ENCODE measurements around the gene WDR27.

The WDR27 gene

GRCh38 chr6:169626649-169627048 is 75.2 kb downstream of the WDR27 start:
- Histone ChIP-seq H3K4me3 (ENCODE audit: low read depth, low read length, poor library complexity, severe bottlenecking) (no peak overlapping the region), H3K4me2 (ENCODE audit: low read length) (no peak overlapping the region)
- TF ChIP-seq EZH2 (IDR thresholded peaks at IDR 0.05; ENCODE audit: borderline replicate concordance, low read length), result no peak
- no peak for TF ChIP-seq CTCF (IDR thresholded peaks at IDR 0.05; ENCODE audit: low read length)

GRCh38 chr6:169626169-169626568 is 75.7 kb downstream of the WDR27 start:
- H3K79me2 ChIP-seq (ENCODE audit: insufficient read depth, low read length), result no peaks in the 10 kb centered on the region
- TF ChIP-seq EZH2 (IDR thresholded peaks at IDR 0.05; ENCODE audit: borderline replicate concordance, low read length) (no peak), CTCF (IDR thresholded peaks at IDR 0.05; ENCODE audit: low read length) (no peak)
- no peak overlapping the region for H3K4me3 ChIP-seq (ENCODE audit: low read depth, low read length, poor library complexity, severe bottlenecking)
- no peaks in the 10 kb centered on the region for H3K9me3 ChIP-seq (ENCODE audit: low read length)
- no peak overlapping the region for H3K27ac ChIP-seq (ENCODE audit: low read depth, low read length, poor library complexity, severe bottlenecking)
- H3K4me2 ChIP-seq (ENCODE audit: low read length), result no peak overlapping the region
- H3K36me3 ChIP-seq (ENCODE audit: insufficient read depth, low read length), result peaks cover 17% of the 10 kb centered on the region
- H3K9me2 ChIP-seq (ENCODE audit: low read depth, low read length), result no peaks in the 10 kb centered on the region
- H4K20me1 ChIP-seq (ENCODE audit: insufficient read depth, low read length), result no peaks in the 10 kb centered on the region
- H3K9ac ChIP-seq (ENCODE audit: low read length), result no peak overlapping the region
- no peak overlapping the region for H2AFZ ChIP-seq (ENCODE audit: low read length)
- H3F3A ChIP-seq (ENCODE audit: insufficient read depth, low read length), result no peaks in the 10 kb centered on the region
- H3K4me1 ChIP-seq (ENCODE audit: insufficient read depth, low read length, severe bottlenecking), result no peaks in the 10 kb centered on the region
- no peaks in the 10 kb centered on the region for H3K27me3 ChIP-seq (ENCODE audit: insufficient read depth, low read length)

More at GRCh38 chr6:169626649-169627048, 75.2 kb downstream of the WDR27 start:
- H3K9ac ChIP-seq (ENCODE audit: low read length), result no peak overlapping the region
- H3K9me2 ChIP-seq (ENCODE audit: low read depth, low read length), result no peaks in the 10 kb centered on the region
- no peaks in the 10 kb centered on the region for H3K27me3 ChIP-seq (ENCODE audit: insufficient read depth, low read length)
- H3K9me3 ChIP-seq (ENCODE audit: low read length), result no peaks in the 10 kb centered on the region
- H4K20me1 ChIP-seq (ENCODE audit: insufficient read depth, low read length), result no peaks in the 10 kb centered on the region
- H3K36me3 ChIP-seq (ENCODE audit: insufficient read depth, low read length), result peaks cover 17% of the 10 kb centered on the region
- no peak overlapping the region for H2AFZ ChIP-seq (ENCODE audit: low read length)
- no peaks in the 10 kb centered on the region for H3K4me1 ChIP-seq (ENCODE audit: insufficient read depth, low read length, severe bottlenecking)
- H3F3A ChIP-seq (ENCODE audit: insufficient read depth, low read length), result no peaks in the 10 kb centered on the region
- H3K27ac ChIP-seq (ENCODE audit: low read depth, low read length, poor library complexity, severe bottlenecking), result no peak overlapping the region
- H3K79me2 ChIP-seq (ENCODE audit: insufficient read depth, low read length), result no peaks in the 10 kb centered on the region

- H4K20me1 ChIP-seq (ENCODE audit: insufficient read depth, low read length), result no peaks in the 10 kb centered on the region
- H3K4me1 ChIP-seq (ENCODE audit: insufficient read depth, low read length, severe bottlenecking), result no peaks in the 10 kb centered on the region
- H2AFZ ChIP-seq (ENCODE audit: low read length), result no peak overlapping the region
- no peaks in the 10 kb centered on the region for H3K9me3 ChIP-seq (ENCODE audit: low read length)
- no peak for TF ChIP-seq CTCF (IDR thresholded peaks at IDR 0.05; ENCODE audit: low read length)
- no peak for TF ChIP-seq EZH2 (IDR thresholded peaks at IDR 0.05; ENCODE audit: borderline replicate concordance, low read length)
- H3K9me2 ChIP-seq (ENCODE audit: low read depth, low read length), result no peaks in the 10 kb centered on the region
- H3K9ac ChIP-seq (ENCODE audit: low read length), result no peak overlapping the region
- H3K4me3 ChIP-seq (ENCODE audit: low read depth, low read length, poor library complexity, severe bottlenecking), result no peak overlapping the region
- no peak overlapping the region for H3K4me2 ChIP-seq (ENCODE audit: low read length)
- H3K79me2 ChIP-seq (ENCODE audit: insufficient read depth, low read length), result no peaks in the 10 kb centered on the region
- no peaks in the 10 kb centered on the region for H3K27me3 ChIP-seq (ENCODE audit: insufficient read depth, low read length)
- no peaks in the 10 kb centered on the region for H3F3A ChIP-seq (ENCODE audit: insufficient read depth, low read length)
- H3K27ac ChIP-seq (ENCODE audit: low read depth, low read length, poor library complexity, severe bottlenecking), result no peak overlapping the region
- H3K36me3 ChIP-seq (ENCODE audit: insufficient read depth, low read length), result peaks cover 17% of the 10 kb centered on the region
Measured at GRCh38 chr6:169625376-169625775, 76.5 kb downstream of the WDR27 start.
